OCI-LY1 (cell line): Measurements from ENCODE around the gene GPR62.

Experiments used
- H2AFZ ChIP-seq: fragments of 200-600 bp; sonication (generic), shearing (Covaris generic); 2 replicates; pipeline ENCODE4 v1.6.0; 2014; ENCODE audit warnings: antibody characterized with exemption, mild to moderate bottlenecking, low read length
- H3F3A ChIP-seq: fragments of 200-600 bp; sonication (generic), shearing (Covaris generic); 2 replicates; pipeline ENCODE4 v1.6.0; 2014; ENCODE audit warnings: mild to moderate bottlenecking, antibody characterized with exemption, low read length, moderate library complexity; ENCODE audit not compliant: insufficient read depth
- H3K27ac ChIP-seq: fragments of 200-600 bp; sonication (generic); 2 replicates; pipeline ENCODE4 v1.5.1; 2014; ENCODE audit warnings: low read length, mixed run types, mild to moderate bottlenecking, low read depth; ENCODE audit not compliant: poor library complexity, severe bottlenecking
- H3K27me3 ChIP-seq: fragments of 200-600 bp; sonication (generic); 2 replicates; pipeline ENCODE4 v1.6.0; 2014; ENCODE audit warnings: antibody characterized with exemption, mild to moderate bottlenecking, low read length, moderate library complexity; ENCODE audit not compliant: insufficient read depth
- H3K36me3 ChIP-seq: fragments of 200-600 bp; sonication (generic); 2 replicates; pipeline ENCODE4 v1.6.1; 2014; ENCODE audit warnings: mild to moderate bottlenecking, antibody characterized with exemption, low read length, moderate library complexity, mixed read lengths; ENCODE audit not compliant: insufficient read depth
- H3K4me1 ChIP-seq: fragments of 200-600 bp; sonication (generic); 2 replicates; pipeline ENCODE4 v1.5.1; 2014; ENCODE audit warnings: mild to moderate bottlenecking, low read length, moderate library complexity; ENCODE audit not compliant: insufficient read depth, severe bottlenecking
- H3K4me2 ChIP-seq: fragments of 200-600 bp; sonication (generic), shearing (Covaris generic); 2 replicates; pipeline ENCODE4 v1.6.1; 2014; ENCODE audit warnings: low read length
- H3K4me3 ChIP-seq: fragments of 200-600 bp; sonication (generic); 2 replicates; pipeline ENCODE4 v1.5.1; 2014; ENCODE audit warnings: low read length, low read depth, mild to moderate bottlenecking, mixed read lengths; ENCODE audit not compliant: poor library complexity, severe bottlenecking
- H3K79me2 ChIP-seq: fragments of 200-600 bp; shearing (Covaris generic); 2 replicates; pipeline ENCODE4 v1.6.1; 2016; ENCODE audit warnings: mixed run types, low read length, mixed read lengths; ENCODE audit not compliant: insufficient read depth
- H3K9ac ChIP-seq: fragments of 200-600 bp; sonication (generic), shearing (Covaris generic); 2 replicates; pipeline ENCODE4 v1.6.1; 2014; ENCODE audit warnings: mild to moderate bottlenecking, low read length, mixed read lengths
- H3K9me2 ChIP-seq: fragments of 200-600 bp; sonication (generic), shearing (Covaris generic); 2 replicates; pipeline ENCODE4 v1.6.1; 2014; ENCODE audit warnings: low read depth, mild to moderate bottlenecking, low read length, mixed read lengths
- H3K9me3 ChIP-seq: fragments of 200-600 bp; shearing (Covaris generic); 2 replicates; pipeline ENCODE4 v1.6.1; 2014; ENCODE audit warnings: low read length, mixed read lengths
- H4K20me1 ChIP-seq: fragments of 200-600 bp; sonication (generic), shearing (Covaris generic); 2 replicates; pipeline ENCODE4 v1.6.0; 2016; ENCODE audit warnings: mild to moderate bottlenecking, low read length; ENCODE audit not compliant: insufficient read depth
- EZH2 ChIP-seq: fragments of 200-600 bp; sonication (generic), shearing (Covaris generic); IDR thresholded peaks from 2 replicates; pipeline ENCODE4 v1.8.0; 2017; ENCODE audit warnings: borderline replicate concordance, mixed run types, mild to moderate bottlenecking, antibody characterized with exemption, low read length, moderate library complexity, mixed read lengths
- TF ChIP-seq, protein P1 (sequence below): fragments of 200-600 bp; sonication (generic), shearing (Covaris generic); IDR thresholded peaks from 2 replicates; pipeline ENCODE4 v1.5.1; 2017; ENCODE audit warnings: mild to moderate bottlenecking, antibody characterized with exemption, low read length, moderate library complexity, mixed read lengths

GPR62 gene

DNA sequence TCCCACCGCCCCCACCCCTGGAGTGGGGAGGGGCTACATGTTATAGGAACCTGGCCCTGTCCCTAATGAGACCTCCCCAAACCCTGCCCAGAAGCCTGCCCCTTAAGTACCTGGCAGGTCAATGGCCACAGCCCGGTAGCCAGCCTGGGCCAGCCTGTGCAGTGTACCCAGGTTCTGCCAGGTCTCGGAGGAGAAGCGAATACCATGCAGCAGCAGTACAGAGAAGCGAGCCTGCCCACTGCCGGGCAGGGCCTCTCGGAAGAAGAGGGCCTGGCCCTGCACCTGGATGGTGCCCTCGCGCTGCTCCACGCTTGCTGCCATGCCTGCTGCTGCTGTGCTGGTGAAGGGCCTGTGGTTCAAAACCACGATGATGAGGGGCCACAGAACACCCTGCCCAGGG, 16.2 kb downstream of the GPR62 start:
- Histone ChIP-seq H3K9me3 (no peaks in the 10 kb centered on the region), H3F3A (no peaks in the 10 kb centered on the region), H2AFZ (no peak overlapping the region), H3K4me3 (no peak overlapping the region), H3K27me3 (no peaks in the 10 kb centered on the region), H3K27ac (no peak overlapping the region), H3K4me1 (peaks cover 32% of the 10 kb centered on the region), H3K79me2 (no peaks in the 10 kb centered on the region), H3K36me3 (peaks cover 26% of the 10 kb centered on the region), H3K9me2 (no peaks in the 10 kb centered on the region), H3K4me2 (no peak overlapping the region), H3K9ac (no peak overlapping the region), H4K20me1 (no peaks in the 10 kb centered on the region)
- TF ChIP-seq, protein P1, sequence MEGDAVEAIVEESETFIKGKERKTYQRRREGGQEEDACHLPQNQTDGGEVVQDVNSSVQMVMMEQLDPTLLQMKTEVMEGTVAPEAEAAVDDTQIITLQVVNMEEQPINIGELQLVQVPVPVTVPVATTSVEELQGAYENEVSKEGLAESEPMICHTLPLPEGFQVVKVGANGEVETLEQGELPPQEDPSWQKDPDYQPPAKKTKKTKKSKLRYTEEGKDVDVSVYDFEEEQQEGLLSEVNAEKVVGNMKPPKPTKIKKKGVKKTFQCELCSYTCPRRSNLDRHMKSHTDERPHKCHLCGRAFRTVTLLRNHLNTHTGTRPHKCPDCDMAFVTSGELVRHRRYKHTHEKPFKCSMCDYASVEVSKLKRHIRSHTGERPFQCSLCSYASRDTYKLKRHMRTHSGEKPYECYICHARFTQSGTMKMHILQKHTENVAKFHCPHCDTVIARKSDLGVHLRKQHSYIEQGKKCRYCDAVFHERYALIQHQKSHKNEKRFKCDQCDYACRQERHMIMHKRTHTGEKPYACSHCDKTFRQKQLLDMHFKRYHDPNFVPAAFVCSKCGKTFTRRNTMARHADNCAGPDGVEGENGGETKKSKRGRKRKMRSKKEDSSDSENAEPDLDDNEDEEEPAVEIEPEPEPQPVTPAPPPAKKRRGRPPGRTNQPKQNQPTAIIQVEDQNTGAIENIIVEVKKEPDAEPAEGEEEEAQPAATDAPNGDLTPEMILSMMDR, result no peak
- no peak for TF ChIP-seq EZH2

DNA sequence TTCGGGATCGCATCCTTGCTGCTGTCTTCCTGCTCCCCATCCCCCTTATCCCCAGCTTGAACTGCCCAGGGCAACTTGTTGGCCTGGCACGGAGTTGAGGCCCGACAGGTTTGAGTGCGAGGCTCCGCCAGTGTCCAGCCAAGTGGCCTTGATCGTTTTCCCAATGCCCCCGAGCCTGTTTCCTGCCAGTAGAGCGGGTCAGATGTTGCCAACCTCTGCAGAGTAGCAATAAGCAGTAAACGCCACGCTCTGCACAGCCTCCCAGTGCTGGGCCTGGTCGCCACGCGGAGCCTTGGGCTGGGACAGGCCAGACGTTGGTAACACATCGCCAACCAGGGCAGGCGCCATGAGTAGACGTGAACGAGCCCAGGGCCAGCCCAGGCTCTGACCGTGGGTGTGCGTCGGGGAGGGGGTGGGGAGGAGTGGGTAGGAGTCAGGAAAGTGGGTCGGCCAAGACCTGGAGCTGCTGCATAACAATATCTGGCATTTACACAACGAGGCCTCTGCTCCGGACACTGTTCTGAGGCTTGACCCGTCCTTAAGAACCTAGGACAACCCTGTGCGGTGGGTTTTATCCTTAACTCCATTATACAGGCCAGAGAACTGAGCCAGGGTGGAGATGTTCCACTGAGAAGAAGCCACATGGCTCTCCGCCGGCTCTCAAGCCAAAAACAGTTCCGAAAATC, 19.2 kb downstream of the GPR62 start:
- peaks cover 16% of the 10 kb centered on the region for H3K36me3 ChIP-seq
- no peaks in the 10 kb centered on the region for H4K20me1 ChIP-seq
- no peaks in the 10 kb centered on the region for H3K9me2 ChIP-seq
- TF ChIP-seq, protein P1, result no peak
- TF ChIP-seq EZH2, result no peak
- H3K79me2 ChIP-seq, result no peaks in the 10 kb centered on the region
- peak overlapping the region; percentile 98 for H3K4me3 ChIP-seq
- H3K4me2 ChIP-seq, result peak overlapping the region; percentile 86
- peaks cover 38% of the 10 kb centered on the region for H3K4me1 ChIP-seq
- no peaks in the 10 kb centered on the region for H3K27me3 ChIP-seq
- H3K27ac ChIP-seq, result peak overlapping the region; percentile 85
- H3F3A ChIP-seq, result 0 out of 2 replicates have a peak, but pooled peaks cover 8% of the 10 kb centered on the region
- H3K9ac ChIP-seq, result peak overlapping the region; percentile 99
- no peak overlapping the region for H2AFZ ChIP-seq
- no peaks in the 10 kb centered on the region for H3K9me3 ChIP-seq

DNA sequence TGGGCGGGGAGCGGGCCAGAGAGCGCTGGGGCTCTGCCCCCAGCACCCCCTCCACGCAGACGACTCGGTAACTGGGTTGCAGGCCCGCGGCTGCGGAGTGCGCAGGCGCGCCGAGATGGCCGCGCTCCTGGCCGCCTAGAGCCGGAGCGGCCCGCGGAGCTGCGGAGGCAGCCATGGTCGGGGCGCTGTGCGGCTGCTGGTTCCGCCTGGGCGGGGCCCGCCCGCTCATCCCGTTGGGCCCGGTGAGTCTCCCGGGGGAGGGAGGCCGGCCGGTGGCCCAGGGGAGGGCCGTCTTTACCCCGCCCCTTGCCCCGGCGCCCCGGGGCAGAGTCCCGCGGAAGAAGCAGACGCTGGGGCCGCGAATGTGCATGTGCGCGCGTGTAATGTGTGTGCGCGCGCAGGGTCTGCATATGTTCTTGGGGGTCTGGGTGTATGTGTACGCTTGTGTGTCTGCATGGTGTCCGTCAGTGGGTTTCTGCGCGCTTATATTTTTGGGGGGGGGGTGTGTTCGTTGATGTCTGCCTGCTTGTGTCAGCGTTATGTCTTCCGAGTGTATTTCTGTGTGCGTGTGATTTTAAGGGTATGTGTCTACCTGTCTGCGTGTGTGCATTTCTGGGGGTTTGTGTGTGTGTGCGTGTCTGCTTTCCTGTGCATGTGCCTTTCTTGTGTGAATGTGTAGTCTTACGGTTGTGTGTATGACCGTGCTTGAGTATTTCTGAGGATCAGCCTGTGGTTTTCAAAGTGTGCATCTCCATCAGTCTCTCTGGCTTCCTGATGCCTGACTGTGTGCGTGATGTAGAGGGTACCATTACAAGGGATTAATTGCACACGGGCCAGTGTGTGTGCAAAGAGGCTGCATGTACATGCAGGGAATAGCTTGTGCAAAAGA, 20.0 kb downstream of the GPR62 start, which contains the start of gene ABHD14A:
Gene ABHD14A, plus strand, starts transcription at position 102 of the 889 bp plus-strand sequence. Its CDS starts 72 bp downstream, at position 174.
- H3K79me2 ChIP-seq, result no peaks in the 10 kb centered on the region
- no peaks in the 10 kb centered on the region for H3K9me3 ChIP-seq
- H3K36me3 ChIP-seq, result peaks cover 10% of the 10 kb centered on the region
- peak within 1 kb of the TSS; percentile 86 for H3K4me2 ChIP-seq
- peaks cover 38% of the 10 kb centered on the region for H3K4me1 ChIP-seq
- 0 out of 2 replicates have a peak, but pooled peaks cover 8% of the 10 kb centered on the region for H3F3A ChIP-seq
- no peaks in the 10 kb centered on the region for H4K20me1 ChIP-seq
- no peaks in the 10 kb centered on the region for H3K9me2 ChIP-seq
- peak within 1 kb of the TSS; percentile 85 for H3K27ac ChIP-seq
- H3K9ac ChIP-seq, result peak within 1 kb of the TSS; percentile 99
- H2AFZ ChIP-seq, result no peak within 1 kb of the TSS
- no peaks in the 10 kb centered on the region for H3K27me3 ChIP-seq
- H3K4me3 ChIP-seq, result peak within 1 kb of the TSS; percentile 98
- TF ChIP-seq EZH2, result no peak
- TF ChIP-seq, protein P1, result no peak
